Astrocyte (in vitro differentiated cells and primary cell): ENCODE results near the gene EXOC4. TPM values are rescaled to one million over a fixed set of nuclear protein-coding genes. Genes with fewer than 3 reads are reported as not detected.

Experiments
- DNase-seq: peaks from one replicate; pipeline ENCODE4 v3.0.0-alpha.2; 2010; ENCODE audit warnings: low read depth
- FAIRE-seq: peaks from 2 replicates; lab custom pipeline; 2011; peaks lifted over from hg19 to GRCh38; lab: Jason Lieb, UNC
- H2AFZ ChIP-seq: 2 replicates; pipeline ENCODE4 v1.6.0; 2012; ENCODE audit warnings: low read depth, low read length, inconsistent platforms
- H3K27ac ChIP-seq: 2 replicates; pipeline ENCODE4 v1.5.1; 2011; ENCODE audit warnings: low read depth, low read length, inconsistent platforms
- H3K27me3 ChIP-seq: 2 replicates; pipeline ENCODE4 v1.6.0; 2011; ENCODE audit warnings: low read length, inconsistent platforms; ENCODE audit not compliant: insufficient read depth
- H3K36me3 ChIP-seq: 2 replicates; pipeline ENCODE4 v1.5.1; 2011; ENCODE audit warnings: low read length, inconsistent platforms; ENCODE audit not compliant: insufficient read depth
- H3K4me1 ChIP-seq: 2 replicates; pipeline ENCODE4 v1.5.1; 2011; ENCODE audit warnings: low read length, inconsistent platforms; ENCODE audit not compliant: insufficient read depth
- H3K4me2 ChIP-seq: 2 replicates; pipeline ENCODE4 v1.6.0; 2012; ENCODE audit warnings: low read length, inconsistent platforms
- H3K4me3 ChIP-seq: 2 replicates; pipeline ENCODE4 v1.5.1; 2011; ENCODE audit warnings: low read depth, mild to moderate bottlenecking, low read length, inconsistent platforms; ENCODE audit not compliant: insufficient read depth
- H3K79me2 ChIP-seq: 2 replicates; pipeline ENCODE4 v1.6.0; 2012; ENCODE audit warnings: mild to moderate bottlenecking, low read length, inconsistent platforms; ENCODE audit not compliant: insufficient read depth
- H3K9ac ChIP-seq: 2 replicates; pipeline ENCODE4 v1.6.0; 2012; ENCODE audit warnings: mild to moderate bottlenecking, low read length, inconsistent platforms
- H3K9me3 ChIP-seq: 2 replicates; pipeline ENCODE4 v1.5.1; 2012; ENCODE audit warnings: low read depth, mild to moderate bottlenecking, low read length, inconsistent platforms; ENCODE audit not compliant: insufficient read depth
- H4K20me1 ChIP-seq: 2 replicates; pipeline ENCODE4 v1.6.0; 2012; ENCODE audit warnings: low read length, inconsistent platforms; ENCODE audit not compliant: insufficient read depth
- H3K27ac Mint-ChIP-seq: one replicate; pipeline ENCODE4 v1.8.0; 2021; ENCODE audit warnings: mild to moderate bottlenecking, mixed read lengths; ENCODE audit not compliant: unreplicated experiment
- H3K27me3 Mint-ChIP-seq: one replicate; pipeline ENCODE4 v1.8.0; 2021; ENCODE audit warnings: low read depth, mixed read lengths; ENCODE audit not compliant: unreplicated experiment
- H3K36me3 Mint-ChIP-seq: one replicate; pipeline ENCODE4 v1.8.0; 2021; ENCODE audit warnings: low read depth, mixed read lengths; ENCODE audit not compliant: unreplicated experiment
- H3K4me1 Mint-ChIP-seq: one replicate; pipeline ENCODE4 v1.8.0; 2021; ENCODE audit warnings: low read depth, mixed read lengths; ENCODE audit not compliant: unreplicated experiment
- H3K4me3 Mint-ChIP-seq: one replicate; pipeline ENCODE4 v1.8.0; 2021; ENCODE audit warnings: mild to moderate bottlenecking, moderate library complexity, mixed read lengths; ENCODE audit not compliant: unreplicated experiment
- H3K9me3 Mint-ChIP-seq: one replicate; pipeline ENCODE4 v1.8.0; 2021; ENCODE audit warnings: mild to moderate bottlenecking, mixed read lengths; ENCODE audit not compliant: unreplicated experiment
- CTCF ChIP-seq: IDR thresholded peaks from 2 replicates; pipeline ENCODE4 v1.5.1; 2011; ENCODE audit warnings: low read depth, mild to moderate bottlenecking, inconsistent platforms, low read length, moderate library complexity; ENCODE audit not compliant: insufficient read depth
- EZH2 ChIP-seq: IDR thresholded peaks from 2 replicates; pipeline ENCODE4 v1.6.1; 2012; ENCODE audit warnings: mild to moderate bottlenecking, low read length, inconsistent platforms; ENCODE audit not compliant: insufficient read depth
- total RNA-seq: library from RNA; stranded (reverse); gene quantifications from 2 replicates; pipeline ENCODE4 v1.2.1, GENCODE V29; 2021

Gene EXOC4
- total RNA-seq, 1 donor from 2014 or later = 57.5 TPM

GRCh38 chr7:133511708-133512107 lies 258.8 kb downstream of the EXOC4 start:
- FAIRE-seq = no peak
- Histone ChIP-seq H3K4me3 (no peak overlapping the region), H2AFZ (no peak overlapping the region), H3K27me3 (peaks cover 3% of the 10 kb centered on the region), H3K4me2 (no peak overlapping the region), H3K36me3 (no peaks in the 10 kb centered on the region), H4K20me1 (peaks cover 3% of the 10 kb centered on the region), H3K4me1 (peaks cover 8% of the 10 kb centered on the region), H3K9ac (no peak overlapping the region), H3K9me3 (no peaks in the 10 kb centered on the region), H3K27ac (no peak overlapping the region), H3K79me2 (no peaks in the 10 kb centered on the region)
- H3K4me1 Mint-ChIP-seq = no peaks in the 10 kb centered on the region
- no peak overlapping the region for H3K4me3 Mint-ChIP-seq
- no peaks in the 10 kb centered on the region for H3K27me3 Mint-ChIP-seq
- peaks cover 2% of the 10 kb centered on the region for H3K36me3 Mint-ChIP-seq
- no peak for TF ChIP-seq EZH2
- TF ChIP-seq CTCF = no peak
- DNase-seq = no peak
- H3K27ac Mint-ChIP-seq = no peak overlapping the region
- peaks cover 3% of the 10 kb centered on the region for H3K9me3 Mint-ChIP-seq

DNA sequence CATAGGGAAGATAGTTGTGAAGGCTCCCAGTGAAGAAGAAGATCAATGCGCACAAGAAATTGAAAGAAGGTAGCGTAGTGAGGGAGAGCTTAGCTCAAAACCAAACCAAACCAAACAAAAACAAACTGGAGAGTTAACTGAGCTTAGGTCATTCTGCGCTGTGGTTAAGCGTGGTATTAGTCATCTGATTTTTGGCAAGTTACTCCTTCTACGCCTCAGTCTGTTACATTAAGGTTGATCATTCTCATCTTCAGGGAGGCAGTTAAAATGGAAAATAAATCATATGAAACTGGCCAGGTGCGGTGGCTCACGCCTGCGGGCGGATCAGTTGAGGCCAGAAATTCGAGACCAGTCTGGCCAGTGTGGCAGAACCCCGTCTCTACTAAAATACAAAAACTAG lies 259.7 kb downstream of the EXOC4 start:
- H3K27ac ChIP-seq = peak overlapping the region; percentile 45
- no peak overlapping the region for H3K4me3 Mint-ChIP-seq
- H3K79me2 ChIP-seq = no peaks in the 10 kb centered on the region

More for the DNA sequence above, 259.7 kb downstream of the EXOC4 start:
- Histone ChIP-seq H3K9ac (peak overlapping the region; percentile 27), H3K36me3 (no peaks in the 10 kb centered on the region), H3K4me1 (peaks cover 8% of the 10 kb centered on the region), H2AFZ (no peak overlapping the region), H4K20me1 (peaks cover 3% of the 10 kb centered on the region), H3K9me3 (no peaks in the 10 kb centered on the region), H3K4me3 (peak overlapping the region; percentile 47), H3K4me2 (peak overlapping the region; percentile 81), H3K27me3 (peaks cover 3% of the 10 kb centered on the region)
- peak; percentile 98 for DNase-seq
- peaks cover 2% of the 10 kb centered on the region for H3K36me3 Mint-ChIP-seq
- FAIRE-seq = peak; percentile 54
- no peak for TF ChIP-seq CTCF
- no peaks in the 10 kb centered on the region for H3K27me3 Mint-ChIP-seq
- no peaks in the 10 kb centered on the region for H3K4me1 Mint-ChIP-seq
- H3K27ac Mint-ChIP-seq = no peak overlapping the region
- H3K9me3 Mint-ChIP-seq = peaks cover 3% of the 10 kb centered on the region
